Activated CD4-positive, alpha-beta T cell treated with anti-CD3 and anti-CD28 coated beads for 36 hours (primary cell): ENCODE measurements around the gene IER3. TPM values are rescaled to one million over a fixed set of nuclear protein-coding genes. Genes with fewer than 3 reads are reported as not detected.

ENCODE experiments used
- ATAC-seq: fragments of 200-7000 bp; cut with Tn5 transposase; one replicate; pipeline ENCODE4 v1.10.0; 2021; ENCODE audit warnings: mild to moderate bottlenecking, moderate library complexity
- CTCF ChIA-PET: fragments of 350-600 bp; sonication (Branson Sonifier 250); formaldehyde crosslinking; loops from one replicate; lab custom pipeline; 2021; ENCODE audit warnings: antibody characterized with exemption; lab: Charles Lee
- POLR2A ChIA-PET: fragments of 350-600 bp; sonication (Branson Sonifier 250); formaldehyde crosslinking; loops from one replicate; lab custom pipeline; 2021; ENCODE audit warnings: antibody characterized with exemption, inconsistent platforms; lab: Charles Lee
- DNase-seq: peaks from one replicate; pipeline ENCODE4 v3.0.0-alpha.2; 2020
- H3K27ac Mint-ChIP-seq: one replicate; pipeline ENCODE4 v1.8.0; 2021; ENCODE audit warnings: mixed read lengths
- H3K27me3 Mint-ChIP-seq: one replicate; pipeline ENCODE4 v1.8.0; 2021; ENCODE audit warnings: mixed read lengths
- H3K36me3 Mint-ChIP-seq: one replicate; pipeline ENCODE4 v1.8.0; 2021; ENCODE audit warnings: low read depth, mixed read lengths
- H3K4me1 Mint-ChIP-seq: one replicate; pipeline ENCODE4 v1.8.0; 2021; ENCODE audit warnings: mixed read lengths
- H3K4me3 Mint-ChIP-seq: one replicate; pipeline ENCODE4 v1.8.0; 2021; ENCODE audit warnings: mild to moderate bottlenecking, moderate library complexity, mixed read lengths
- H3K9me3 Mint-ChIP-seq: one replicate; pipeline ENCODE4 v1.8.0; 2021; ENCODE audit warnings: low read depth, mixed read lengths
- intact Hi-C, 2 experiments: fragments of 100-400 bp; cut with DNase I in 1 of 2; cut with micrococcal nuclease in 1 of 2; formaldehyde crosslinking; loops; one replicate each; pipeline versions ENCODE4 v1.14.2 to v1.15.1; 2022 to 2024; cut with DNase I, micrococcal nuclease
- total RNA-seq, 2 experiments: library from RNA; stranded (reverse); gene quantifications; one replicate each; pipeline ENCODE4 v1.2.3, GENCODE V29; 2021

Gene IER3
- total RNA-seq, 2 experiments from 2014 or later = 196 to 221 TPM

- peaks cover 40% of the 10 kb centered on the region for H3K4me1 Mint-ChIP-seq
- peaks cover 3% of the 10 kb centered on the region for H3K36me3 Mint-ChIP-seq
- ATAC-seq (no peak), DNase-seq (no peak)
- no peak overlapping the region for H3K27ac Mint-ChIP-seq
- CTCF ChIA-PET = interaction anchor here (0.5 to 1.0 kb wide), 3 partner anchors 21 to 80 kb away, joined by 3 read pairs; no protein-coding TSS in a partner anchor
- H3K9me3 Mint-ChIP-seq = no peaks in the 10 kb centered on the region
- intact Hi-C loops = loop anchor here in 1 of 2 experiments (10.0 kb wide), 1 partner anchor 606 kb away; the partner anchor contains the start of gene HLA-B
- H3K27me3 Mint-ChIP-seq = no peaks in the 10 kb centered on the region
- H3K4me3 Mint-ChIP-seq = no peak overlapping the region
- POLR2A ChIA-PET = no interaction called here
Observed at GRCh38 chr6:30748851-30749540, 4.6 kb upstream of the IER3 start.

- no peak overlapping the region for H3K4me3 Mint-ChIP-seq
- CTCF ChIA-PET = interaction anchor here (0.9 to 2.1 kb wide), 3 partner anchors 10 to 74 kb away, joined by 3 to 7 read pairs (median 3); no protein-coding TSS in a partner anchor
- H3K4me1 Mint-ChIP-seq = peaks cover 40% of the 10 kb centered on the region
- intact Hi-C loops = loop anchor here in 1 of 2 experiments (10.0 kb wide), 1 partner anchor 607 kb away; the partner anchor contains the start of gene HLA-B
- POLR2A ChIA-PET = interaction anchor here (1.2 kb wide), 1 partner anchor 21 kb away, joined by 4 read pairs; no protein-coding TSS in a partner anchor
- no peaks in the 10 kb centered on the region for H3K9me3 Mint-ChIP-seq
- no peaks in the 10 kb centered on the region for H3K27me3 Mint-ChIP-seq
- peaks cover 12% of the 10 kb centered on the region for H3K36me3 Mint-ChIP-seq
- ATAC-seq (no peak), DNase-seq (no peak)
- H3K27ac Mint-ChIP-seq = peak overlapping the region; percentile 8
Observed at GRCh38 chr6:30747902-30748769, 3.8 kb upstream of the IER3 start.

GRCh38 chr6:30747300-30747687 is 2.9 kb upstream of the IER3 start:
- ChIA-PET POLR2A (interaction anchor here (0.5 to 1.2 kb wide), 2 partner anchors 22 to 132 kb away, joined by 4 to 8 read pairs; no protein-coding TSS in a partner anchor), CTCF (interaction anchor here (0.6 to 2.1 kb wide), 7 partner anchors 9 to 63 kb away, joined by 3 to 7 read pairs (median 3); no protein-coding TSS in a partner anchor)
- Mint-ChIP-seq H3K36me3 (peaks cover 17% of the 10 kb centered on the region), H3K4me1 (peaks cover 38% of the 10 kb centered on the region), H3K9me3 (no peaks in the 10 kb centered on the region), H3K27ac (peak overlapping the region; percentile 7), H3K4me3 (no peak overlapping the region), H3K27me3 (no peaks in the 10 kb centered on the region)
- intact Hi-C loops = loop anchor here in 1 of 2 experiments (10.0 kb wide), 1 partner anchor 608 kb away; the partner anchor contains the start of gene HLA-B
- no peak for ATAC-seq
- DNase-seq = no peak

- Mint-ChIP-seq H3K27ac (peak overlapping the region; percentile 95), H3K9me3 (no peaks in the 10 kb centered on the region), H3K4me3 (peak overlapping the region; percentile 96), H3K4me1 (peaks cover 67% of the 10 kb centered on the region), H3K27me3 (no peaks in the 10 kb centered on the region), H3K36me3 (peaks cover 56% of the 10 kb centered on the region)
- DNase-seq (peak; percentile 70), ATAC-seq (peak; percentile 10)
- intact Hi-C loops = loop anchor here (1.0 to 10.0 kb wide), 10 partner anchors 8 to 611 kb away; partner anchors contain the start of genes HLA-B (in 1 of the 2), TUBB (in 1 of the 2) and VARS2 (in 1 of the 2)
- POLR2A ChIA-PET = interaction anchor here (0.6 to 1.4 kb wide), 4 partner anchors 8 to 141 kb away, joined by 3 to 9 read pairs (median 4); no protein-coding TSS in a partner anchor
- CTCF ChIA-PET = interaction anchor here (0.6 to 1.5 kb wide), 5 partner anchors 14 to 77 kb away, joined by 3 to 9 read pairs (median 4); no protein-coding TSS in a partner anchor
Observed at GRCh38 chr6:30743099-30744053, 971 bp downstream of the IER3 start.

- H3K9me3 Mint-ChIP-seq = peaks cover 1% of the 10 kb centered on the region
- H3K4me3 Mint-ChIP-seq = peak within 1 kb of the TSS; percentile 96
- intact Hi-C loops = loop anchor here (1.0 to 10.0 kb wide), 12 partner anchors 7 to 612 kb away; partner anchors contain the start of genes C6orf136 (in 1 of the 2), GNL1 (in 1 of the 2), HLA-B (in 1 of the 2) and MRPS18B (in 1 of the 2)
- ATAC-seq (peak; percentile 74), DNase-seq (peak; percentile 98)
- no peaks in the 10 kb centered on the region for H3K27me3 Mint-ChIP-seq
- H3K36me3 Mint-ChIP-seq = peaks cover 64% of the 10 kb centered on the region
- peak within 1 kb of the TSS; percentile 95 for H3K27ac Mint-ChIP-seq
- CTCF ChIA-PET = interaction anchor here (0.7 to 2.6 kb wide), 7 partner anchors 15 to 440 kb away, joined by 3 to 15 read pairs (median 3); no protein-coding TSS in a partner anchor
- peaks cover 67% of the 10 kb centered on the region for H3K4me1 Mint-ChIP-seq
- POLR2A ChIA-PET = interaction anchor here (0.6 to 1.0 kb wide), 2 partner anchors 20 to 27 kb away, joined by 4 read pairs; no protein-coding TSS in a partner anchor
Observed at GRCh38 chr6:30742316-30743098, 1.8 kb downstream of the IER3 start, which contains the start of gene FLOT1. TSS of gene FLOT1 (minus strand) at chr6:30742687. CDS start at chr6:30742189, 498 bp downstream.

- ChIA-PET CTCF (interaction anchor here (0.7 to 2.6 kb wide), 5 partner anchors 16 to 439 kb away, joined by 3 to 15 read pairs (median 3); no protein-coding TSS in a partner anchor), POLR2A (interaction anchor here (0.6 kb wide), 1 partner anchor 20 kb away, joined by 4 read pairs; no protein-coding TSS in a partner anchor)
- Mint-ChIP-seq H3K27ac (peak overlapping the region; percentile 79), H3K36me3 (peaks cover 71% of the 10 kb centered on the region), H3K27me3 (no peaks in the 10 kb centered on the region), H3K4me3 (peak overlapping the region; percentile 96), H3K9me3 (peaks cover 2% of the 10 kb centered on the region), H3K4me1 (peaks cover 69% of the 10 kb centered on the region)
- no peak for DNase-seq
- intact Hi-C loops = loop anchor here (1.0 to 10.0 kb wide), 10 partner anchors 21 to 613 kb away; partner anchors contain the start of genes C6orf136 (in 1 of the 2), GNL1 (in 1 of the 2), HLA-B (in 1 of the 2) and MRPS18B (in 1 of the 2)
- ATAC-seq = peak; percentile 4
Observed at GRCh38 chr6:30741789-30742315, 2.5 kb downstream of the IER3 start.

GRCh38 chr6:30741063-30741779 is 3.1 kb downstream of the IER3 start:
- Mint-ChIP-seq H3K4me1 (peaks cover 71% of the 10 kb centered on the region), H3K4me3 (peak overlapping the region; percentile 96), H3K9me3 (peaks cover 2% of the 10 kb centered on the region), H3K27ac (peak overlapping the region; percentile 79), H3K36me3 (peaks cover 77% of the 10 kb centered on the region), H3K27me3 (no peaks in the 10 kb centered on the region)
- no peak for ATAC-seq
- ChIA-PET POLR2A (no interaction called here), CTCF (interaction anchor here (0.6 to 2.6 kb wide), 10 partner anchors 13 to 439 kb away, joined by 3 to 15 read pairs (median 3); partner anchors contain the start of gene VARS2)
- peak; percentile 37 for DNase-seq
- intact Hi-C loops = loop anchor here in 1 of 2 experiments (10.0 kb wide), 1 partner anchor 614 kb away; the partner anchor contains the start of gene HLA-B

- peak overlapping the region; percentile 51 for H3K27ac Mint-ChIP-seq
- ATAC-seq (no peak), DNase-seq (no peak)
- CTCF ChIA-PET = interaction anchor here (0.6 to 2.6 kb wide), 11 partner anchors 10 to 257 kb away, joined by 3 to 15 read pairs (median 3); partner anchors contain the start of gene VARS2
- H3K36me3 Mint-ChIP-seq = peaks cover 84% of the 10 kb centered on the region
- POLR2A ChIA-PET = no interaction called here
- intact Hi-C loops = loop anchor here in 1 of 2 experiments (10.0 kb wide), 1 partner anchor 614 kb away; the partner anchor contains the start of gene HLA-B
- peak overlapping the region; percentile 96 for H3K4me3 Mint-ChIP-seq
- H3K27me3 Mint-ChIP-seq = no peaks in the 10 kb centered on the region
- peaks cover 2% of the 10 kb centered on the region for H3K9me3 Mint-ChIP-seq
- peaks cover 78% of the 10 kb centered on the region for H3K4me1 Mint-ChIP-seq
Observed at GRCh38 chr6:30740540-30740870, 3.8 kb downstream of the IER3 start.
